ENCODE results near the gene OR4A15.

The OR4A15 gene

DNA sequence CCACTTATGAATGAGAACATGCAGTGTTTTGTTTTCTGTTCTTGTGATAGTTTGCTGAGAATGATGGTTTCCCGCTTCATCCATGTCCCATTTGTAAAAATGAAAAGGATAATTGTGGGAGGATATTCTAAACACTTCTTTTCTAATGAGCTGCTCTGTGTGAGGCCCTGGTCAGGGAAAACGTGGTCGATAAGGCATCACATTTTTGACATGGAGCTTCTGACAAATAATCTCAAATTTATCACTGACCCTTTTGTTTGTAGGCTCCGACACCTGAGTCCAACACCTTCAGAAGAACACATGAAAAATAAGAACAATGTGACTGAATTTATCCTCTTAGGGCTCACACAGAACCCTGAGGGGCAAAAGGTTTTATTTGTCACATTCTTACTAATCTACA is at the start of gene OR4A15:
OR4A15 (plus strand) TSS at position 301 of the 400 bp plus-strand sequence; CDS start at position 301, 0 bp downstream.
- DNase-seq: no peak

DNA sequence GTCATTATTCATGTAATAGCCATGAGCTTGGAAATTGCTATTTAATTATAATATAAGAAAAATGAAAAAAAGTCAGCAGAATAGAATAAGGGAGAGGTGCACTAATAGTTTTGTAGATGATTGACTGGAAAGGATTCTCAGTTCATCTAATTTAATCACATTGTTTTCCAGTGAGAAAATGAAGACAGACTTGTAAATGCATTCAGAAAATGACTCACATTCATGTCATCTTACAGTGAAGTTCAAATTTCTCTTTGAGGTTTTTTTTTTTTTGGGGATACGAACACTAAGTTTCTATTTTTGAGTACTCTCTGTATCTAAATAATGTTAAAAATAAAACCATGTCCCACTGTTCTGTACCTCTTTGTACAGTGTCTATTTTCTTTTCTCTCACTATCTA is 43.3 kb upstream of the OR4A15 start:
- DNase-seq: no peak

DNA sequence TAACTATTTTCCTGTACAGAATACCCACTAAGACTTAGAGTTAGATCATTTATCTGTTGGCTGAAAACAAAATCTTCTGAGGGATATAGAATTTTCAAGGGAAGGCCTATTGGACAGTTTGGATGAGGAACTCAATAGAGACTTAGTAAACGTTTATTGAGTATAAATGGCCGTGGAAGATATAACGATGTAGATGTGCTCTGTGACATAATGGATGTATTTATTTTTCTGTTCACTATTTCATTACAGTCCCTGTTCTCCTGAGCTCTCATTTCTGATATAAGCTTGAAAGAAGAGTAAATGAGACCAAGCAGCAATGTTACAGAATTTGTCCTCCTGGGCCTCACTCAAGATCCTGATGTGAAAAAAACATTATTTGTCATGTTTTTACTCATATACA is 24.9 kb upstream of the OR4A15 start, which contains the start of gene OR4A16:
OR4A16 (plus strand) TSS at position 301 of the 400 bp plus-strand sequence; CDS start at position 301, 0 bp downstream.
- DNase-seq: no peak

DNA sequence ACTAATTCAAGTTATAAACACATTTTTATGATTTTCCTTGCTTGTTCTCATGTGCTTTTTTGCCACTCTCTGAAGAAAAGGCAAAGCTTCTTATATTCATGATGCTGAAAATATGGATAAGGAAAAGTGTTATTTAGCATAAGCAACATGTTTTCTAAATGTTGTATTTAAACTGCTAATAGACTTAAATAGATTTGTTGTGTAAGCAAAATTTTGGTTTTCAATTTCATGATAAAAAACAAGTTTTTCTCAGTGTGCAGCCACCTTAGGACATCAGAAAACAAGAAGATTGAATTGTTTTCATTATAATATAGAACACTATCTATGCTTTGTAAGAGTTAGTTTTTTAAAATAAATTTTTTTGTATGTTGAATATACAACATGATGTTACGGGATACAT is 22.5 kb upstream of the OR4A15 start:
- no peak for DNase-seq

DNA sequence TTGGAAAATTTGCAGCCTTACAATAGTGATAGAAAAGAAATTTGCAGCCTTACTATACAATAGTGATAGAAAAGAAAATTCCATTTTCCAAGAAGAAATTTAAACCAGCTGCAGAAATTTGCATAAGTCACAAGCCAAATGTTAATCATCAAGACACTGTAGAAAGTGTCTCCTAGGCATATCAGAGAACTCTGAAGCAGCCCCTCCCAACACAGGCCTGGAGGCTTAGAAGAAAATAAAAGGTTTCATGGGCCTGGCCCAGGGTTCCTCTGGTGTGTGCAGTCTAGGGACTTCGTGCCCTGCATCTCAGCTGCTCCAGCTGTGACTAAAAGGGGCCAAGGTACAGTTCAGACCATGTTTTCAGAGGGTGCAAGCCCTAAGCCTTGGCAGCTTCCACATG is 18.7 kb upstream of the OR4A15 start:
- DNase-seq: no peak

DNA sequence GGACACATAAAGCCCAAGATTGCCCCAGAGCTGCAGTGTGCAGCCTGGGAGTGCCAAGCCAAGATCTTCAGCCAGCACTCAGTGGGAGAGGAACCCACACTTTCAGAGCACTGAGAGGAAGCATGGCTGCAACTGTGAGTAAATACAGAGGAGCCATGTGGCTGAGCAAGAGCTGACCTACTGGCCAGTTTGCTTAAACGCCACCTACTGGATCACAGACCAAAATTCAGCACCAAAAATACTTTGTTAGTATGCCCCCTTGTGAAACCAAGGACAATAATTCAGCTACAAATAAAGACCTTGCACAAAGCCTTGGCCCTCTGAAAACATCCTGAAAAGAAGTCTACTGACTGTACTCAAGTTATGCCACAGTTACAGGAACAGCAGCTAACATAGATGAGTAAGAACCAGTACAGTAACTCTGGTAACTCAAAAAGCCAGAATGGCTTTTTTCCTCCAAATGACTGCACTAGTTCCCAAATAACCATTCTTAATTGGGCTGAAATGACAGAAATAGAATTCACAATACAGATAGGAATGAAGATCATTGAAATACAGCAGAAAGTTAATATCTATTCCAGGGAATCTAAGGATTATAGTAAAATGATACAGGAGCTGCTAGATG is 10.1 kb upstream of the OR4A15 start:
- DNase-seq: no peak

DNA sequence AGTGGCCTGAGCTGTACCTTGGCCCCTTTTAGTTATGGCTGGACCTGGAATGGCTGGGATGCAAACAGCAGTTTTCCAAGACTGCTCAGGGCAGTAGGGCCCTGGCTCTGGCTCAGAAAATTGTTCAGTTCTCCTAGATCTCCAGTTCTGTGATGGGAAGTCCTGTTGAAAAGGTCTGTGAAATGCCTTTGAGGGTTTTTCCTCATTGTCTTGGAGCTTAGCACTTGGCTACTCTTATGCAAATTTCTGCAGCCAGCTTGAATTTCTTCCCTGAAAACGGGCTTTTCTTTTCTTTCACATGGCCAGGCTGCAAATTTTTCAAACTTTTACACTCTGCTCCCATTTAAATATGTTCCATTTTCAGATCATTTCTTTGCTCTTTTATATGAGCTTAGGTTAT is 33.2 kb downstream of the OR4A15 start:
- no peak for DNase-seq
